Stimulated activated CD4-positive, alpha-beta T cell treated with anti-CD3 and anti-CD28 coated beads, Interleukin-4, amount 100 ng/mL, for 1 hour (primary cell): ENCODE measurements around the gene DHX29.
"Not testable (repeated sequence)": the region's sequence is repeated elsewhere in the genome, so short reads cannot be mapped to it uniquely, and the experiment has no call there.

Experiments used
- DNase-seq: peaks from one replicate; pipeline ENCODE4 v3.0.0-alpha.2; 2020

DHX29 gene

DNA sequence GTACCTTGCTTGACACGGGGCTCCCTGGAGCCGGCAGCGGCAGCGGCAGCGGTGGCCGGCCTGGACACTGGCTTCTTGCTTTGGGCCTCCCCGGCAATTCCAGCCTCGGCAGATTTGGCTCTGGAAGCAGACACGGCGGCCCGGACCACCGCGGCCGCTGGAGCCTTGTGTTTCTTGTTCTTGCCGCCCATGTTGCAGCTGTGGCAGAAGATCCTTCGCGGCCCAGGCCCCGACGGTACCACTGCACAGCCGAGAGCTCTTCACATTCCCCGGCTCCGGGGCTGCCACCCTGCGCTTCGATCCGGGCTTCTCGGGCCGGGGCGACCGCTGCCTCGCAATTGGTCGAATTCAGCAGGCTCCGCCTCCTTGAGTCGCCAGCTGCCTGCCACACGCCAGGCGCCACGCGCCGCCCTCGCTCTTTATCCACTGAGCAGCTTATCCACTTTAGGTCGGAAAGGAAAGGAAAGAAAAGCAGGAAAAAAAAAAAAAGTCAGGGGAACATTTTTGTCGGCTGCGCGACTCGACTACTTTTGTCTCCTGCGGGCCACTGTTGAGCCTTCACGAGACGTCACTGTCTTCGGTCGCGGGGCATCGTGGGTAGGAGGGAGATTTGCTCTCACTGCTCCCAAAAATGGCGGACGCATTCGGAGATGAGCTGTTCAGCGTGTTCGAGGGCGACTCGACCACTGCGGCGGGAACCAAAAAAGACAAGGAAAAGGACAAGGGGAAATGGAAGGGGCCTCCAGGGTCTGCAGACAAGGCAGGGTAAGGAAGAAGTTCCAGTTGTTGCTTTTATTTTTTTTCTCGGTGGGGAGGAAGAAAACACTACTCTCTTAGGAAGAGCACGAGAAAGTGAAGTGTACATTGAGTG lies at the start of gene DHX29, which contains the start of gene MTREX:
Gene DHX29 (minus strand): TSS at position 312 of the 871 bp plus-strand sequence. CDS start 121 bp downstream, at position 191.
Gene MTREX (plus strand): TSS at position 607 of the 871 bp plus-strand sequence. CDS start 25 bp downstream, at position 632.
- DNase-seq: peak; percentile 86

DNA sequence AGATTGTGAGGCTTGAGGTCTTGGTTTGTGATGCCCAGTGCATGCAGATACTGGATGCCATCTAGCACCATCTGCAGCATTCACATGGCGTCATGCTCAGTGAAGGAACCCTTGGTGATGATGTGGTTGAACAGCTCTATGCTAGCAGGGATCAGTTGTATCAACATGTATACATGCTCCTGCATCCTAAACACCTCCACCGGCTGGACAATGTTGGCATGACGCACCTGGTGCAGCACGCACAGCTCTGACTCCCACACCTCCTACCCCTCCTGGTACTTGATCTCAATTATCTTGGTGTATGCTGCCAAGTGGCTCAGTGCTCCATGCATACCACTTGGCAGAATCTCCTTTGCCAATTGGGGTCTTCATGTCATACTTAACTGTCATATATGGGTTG lies 49.4 kb upstream of the DHX29 start:
- DNase-seq: no peak

- DNase-seq: no peak
Observed at GRCh38 chr5:55350754-55351153, 43.3 kb upstream of the DHX29 start.

- DNase-seq: no peak
Observed at GRCh38 chr5:55347786-55348185, 40.3 kb upstream of the DHX29 start.

DNA sequence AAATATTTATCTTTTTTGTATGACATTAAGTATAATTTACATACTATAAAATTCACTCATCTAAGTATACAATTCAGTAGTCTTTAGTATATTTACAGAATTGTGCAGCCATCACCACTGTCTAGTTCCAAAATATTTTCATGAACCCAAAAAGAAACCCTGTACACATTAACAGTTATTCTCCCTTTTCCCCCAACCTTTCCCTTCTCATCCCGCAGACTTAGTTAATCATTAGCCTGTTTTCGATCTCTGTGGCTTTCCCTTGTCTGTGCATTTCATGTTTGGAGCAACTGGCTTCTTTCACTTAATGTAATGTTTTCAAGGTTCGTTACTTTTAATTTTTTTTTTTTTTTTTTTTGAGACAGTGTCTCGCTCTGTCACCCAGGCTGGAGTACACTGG lies 37.8 kb upstream of the DHX29 start:
- no peak for DNase-seq

DNA sequence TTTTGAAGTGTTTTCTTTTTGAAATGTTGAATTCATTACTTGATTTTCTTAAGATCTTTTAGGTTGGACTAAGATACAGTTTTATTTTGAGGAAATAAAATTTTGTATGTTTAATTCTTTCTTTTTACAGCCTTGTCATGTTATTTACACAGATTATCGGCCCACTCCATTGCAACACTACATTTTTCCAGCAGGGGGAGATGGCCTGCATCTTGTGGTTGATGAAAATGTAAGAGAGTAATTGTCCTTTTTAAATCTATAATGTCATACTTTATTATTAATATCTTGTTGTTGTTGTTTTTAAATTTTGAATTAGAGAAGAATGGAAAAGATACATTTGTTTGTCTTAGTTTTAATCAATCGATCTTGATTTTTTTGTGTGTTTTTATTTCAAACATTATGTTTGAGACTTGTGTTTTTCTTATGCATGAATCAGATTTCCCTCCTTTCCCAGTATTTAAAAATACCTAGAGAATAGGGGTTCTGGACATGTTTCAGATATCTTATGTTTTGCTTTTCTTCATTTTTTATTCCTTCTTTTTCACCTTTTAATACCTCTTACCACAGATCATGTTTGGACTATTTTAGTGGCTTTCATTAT lies 37.0 kb upstream of the DHX29 start:
- DNase-seq: peak; percentile 59

- DNase-seq: no peak
Observed at GRCh38 chr5:55343609-55344008, 36.1 kb upstream of the DHX29 start.

GRCh38 chr5:55343107-55343506 lies 35.6 kb upstream of the DHX29 start:
- DNase-seq: no peak

GRCh38 chr5:55338810-55339243 lies 31.3 kb upstream of the DHX29 start:
- DNase-seq: peak; percentile 51

- no peak for DNase-seq
Observed at GRCh38 chr5:55338092-55338613, 30.7 kb upstream of the DHX29 start.

GRCh38 chr5:55333811-55334210 lies 26.3 kb upstream of the DHX29 start:
- DNase-seq: no peak

DNA sequence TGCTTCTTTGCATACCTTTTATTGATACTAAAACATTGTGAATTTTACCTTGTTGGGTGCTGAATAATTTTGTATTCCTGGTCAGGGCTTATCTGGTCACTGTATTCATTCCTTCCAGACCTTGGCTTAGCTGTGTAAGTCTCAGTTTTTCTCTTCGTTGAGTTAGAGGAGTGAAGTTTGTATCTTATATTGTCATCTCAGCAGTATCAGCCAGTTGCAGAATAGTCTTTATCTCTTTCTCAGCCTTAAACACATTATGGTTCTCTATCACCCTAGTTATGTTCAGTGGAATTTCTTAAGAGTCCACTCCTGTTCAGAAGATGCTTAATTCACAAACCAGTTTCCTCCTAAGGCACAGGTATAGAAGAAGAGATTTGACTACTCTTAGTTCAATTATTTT lies 25.5 kb upstream of the DHX29 start:
- DNase-seq: no peak

- no peak for DNase-seq
Observed at GRCh38 chr5:55331321-55331720, 23.8 kb upstream of the DHX29 start.

DNA sequence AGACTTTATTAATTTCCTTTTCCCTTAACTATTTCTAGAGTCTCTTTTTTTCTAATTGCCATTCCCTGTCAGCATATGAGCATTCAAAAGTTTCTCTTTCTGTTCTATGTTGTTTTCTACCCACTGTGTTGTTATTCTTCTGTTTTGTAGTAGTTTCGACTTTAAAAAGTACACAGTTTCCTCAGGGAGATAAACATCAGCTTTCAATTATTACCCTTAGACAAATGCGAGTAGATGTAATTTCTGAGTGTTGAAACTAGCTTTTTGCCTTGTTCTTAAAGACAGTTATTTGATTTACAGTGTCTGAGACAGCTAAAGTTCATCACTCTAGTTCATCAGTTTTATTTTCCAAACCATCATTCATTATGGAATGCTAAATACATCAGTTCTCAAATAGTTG lies 19.8 kb upstream of the DHX29 start:
- no peak for DNase-seq

GRCh38 chr5:55325621-55326020 lies 18.1 kb upstream of the DHX29 start:
- no peak for DNase-seq

DNA sequence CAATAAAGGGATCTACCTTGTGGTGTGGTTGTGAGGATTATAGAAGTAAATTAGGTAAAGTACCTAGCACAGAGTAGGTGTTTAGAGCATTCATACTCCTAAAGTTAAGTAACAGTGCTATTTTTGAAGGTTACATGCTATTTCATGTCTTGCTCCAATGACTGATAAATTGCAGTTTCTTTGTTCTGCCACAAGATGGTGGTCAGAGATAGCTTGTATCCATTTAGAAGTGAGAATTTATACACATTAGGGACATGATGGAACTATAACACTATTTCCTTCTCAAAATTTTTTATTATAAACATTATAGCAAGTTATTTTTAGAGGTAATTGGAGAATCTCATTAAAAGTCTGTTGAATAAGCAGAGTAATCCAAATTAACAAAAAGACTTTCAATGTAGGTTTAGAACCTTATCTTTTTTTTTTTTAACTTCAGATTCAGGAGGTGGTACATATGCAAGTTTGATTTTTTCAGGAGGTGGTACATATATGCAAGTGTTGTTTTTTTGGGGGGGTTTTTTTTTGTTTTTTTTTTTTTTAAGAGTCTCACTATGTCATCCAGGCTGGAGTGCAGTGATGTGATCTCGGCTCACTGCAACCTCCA lies 17.4 kb upstream of the DHX29 start:
- DNase-seq: no peak

GRCh38 chr5:55324006-55324405 lies 16.5 kb upstream of the DHX29 start:
- DNase-seq: no peak

- no peak for DNase-seq
Observed at GRCh38 chr5:55320571-55320970, 13.1 kb upstream of the DHX29 start.

GRCh38 chr5:55319491-55319890 lies 12.0 kb upstream of the DHX29 start:
- DNase-seq: no peak

DNA sequence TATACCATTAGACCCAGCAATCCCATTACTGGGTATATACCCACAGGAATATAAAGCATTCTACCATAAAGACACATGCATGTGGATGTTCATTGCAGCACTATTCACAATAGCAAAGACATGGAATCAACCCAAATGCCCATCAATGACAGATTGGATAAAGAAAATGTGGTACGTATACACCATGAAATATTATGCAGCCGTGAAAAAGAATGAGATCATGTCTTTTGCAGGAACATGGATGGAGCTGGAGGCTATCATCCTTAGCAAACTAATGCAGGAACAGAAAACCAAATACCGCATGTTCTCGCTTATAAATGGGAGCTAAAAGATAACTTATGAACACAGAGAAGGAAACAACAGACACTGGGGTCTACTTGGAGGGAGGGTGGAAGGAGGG lies 10.7 kb upstream of the DHX29 start:
- not testable (repeated sequence) for DNase-seq

DNA sequence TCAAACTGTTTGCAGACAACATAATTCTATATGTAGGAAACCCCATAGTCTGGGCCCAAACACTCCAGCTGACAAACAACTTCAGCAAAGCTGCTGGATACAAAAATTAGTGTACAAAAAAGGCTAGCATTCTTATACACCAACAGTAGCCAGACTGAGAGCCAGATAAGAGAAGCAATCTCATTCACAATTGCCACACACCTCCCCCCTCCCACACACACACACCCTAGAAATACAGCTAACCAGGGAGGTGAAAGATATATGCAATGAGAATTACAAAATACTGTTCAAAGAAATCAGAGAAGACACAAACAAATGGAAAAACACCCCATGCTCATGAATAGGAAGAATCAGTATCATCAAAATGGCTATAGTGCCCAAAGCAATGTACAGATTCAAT lies 9.3 kb upstream of the DHX29 start:
- DNase-seq: no peak

DNA sequence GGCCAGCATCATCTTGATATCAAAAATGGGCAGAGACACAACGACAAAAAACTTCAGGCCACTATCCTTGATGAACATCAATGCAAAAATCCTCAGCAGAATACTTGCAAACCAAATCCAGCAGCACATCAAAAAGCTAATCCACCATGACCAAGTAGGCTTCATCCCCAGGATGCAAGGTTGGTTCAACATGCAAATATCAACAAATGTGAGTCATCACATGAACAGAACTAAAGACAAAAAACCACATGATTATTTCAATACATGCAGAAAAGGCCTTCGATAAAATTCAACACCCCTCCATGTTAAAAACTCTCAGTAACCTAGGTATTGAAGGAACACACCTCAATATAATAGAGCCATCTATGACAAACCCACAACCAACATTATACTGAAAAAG lies 8.8 kb upstream of the DHX29 start:
- DNase-seq: no peak

GRCh38 chr5:55313870-55314617 lies 6.5 kb upstream of the DHX29 start:
- no peak for DNase-seq
